Globus pallidus (tissue), 1 donor: Measurements from ENCODE around the gene MUC5AC.
"Not testable (repeated sequence)": the region's sequence is repeated elsewhere in the genome, so short reads cannot be mapped to it uniquely, and the experiment has no call there.

ENCODE experiments used
- DNase-seq: peaks from one replicate; pipeline ENCODE4 v3.0.0-alpha.2; 2015; ENCODE audit warnings: low spot score

The MUC5AC gene

GRCh38 chr11:1207401-1208143 lies 49.8 kb downstream of the MUC5AC start:
- DNase-seq: no peak

DNA sequence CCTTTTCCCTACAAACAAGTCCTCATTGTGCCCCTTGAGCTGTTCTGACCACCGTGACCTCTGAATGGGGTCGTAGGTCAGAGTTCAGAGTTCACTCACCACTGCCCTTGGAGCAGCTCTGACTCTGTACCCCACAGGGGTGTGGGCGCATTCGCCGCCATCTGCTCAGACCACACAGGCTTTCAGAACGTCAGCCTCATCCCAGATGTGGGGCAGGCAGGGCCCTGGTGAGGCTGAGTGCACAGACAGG lies 50.3 kb downstream of the MUC5AC start:
- no peak for DNase-seq

- no peak for DNase-seq
These were observed 50.9 kb downstream of the MUC5AC start for GRCh38 chr11:1208394-1209261.

- no peak for DNase-seq
These were observed 51.8 kb downstream of the MUC5AC start for GRCh38 chr11:1209371-1210057.

- DNase-seq: no peak
These were observed 54.1 kb downstream of the MUC5AC start for GRCh38 chr11:1211838-1212237.

GRCh38 chr11:1215826-1216225 lies 58.1 kb downstream of the MUC5AC start:
- DNase-seq: not testable (repeated sequence)

DNA sequence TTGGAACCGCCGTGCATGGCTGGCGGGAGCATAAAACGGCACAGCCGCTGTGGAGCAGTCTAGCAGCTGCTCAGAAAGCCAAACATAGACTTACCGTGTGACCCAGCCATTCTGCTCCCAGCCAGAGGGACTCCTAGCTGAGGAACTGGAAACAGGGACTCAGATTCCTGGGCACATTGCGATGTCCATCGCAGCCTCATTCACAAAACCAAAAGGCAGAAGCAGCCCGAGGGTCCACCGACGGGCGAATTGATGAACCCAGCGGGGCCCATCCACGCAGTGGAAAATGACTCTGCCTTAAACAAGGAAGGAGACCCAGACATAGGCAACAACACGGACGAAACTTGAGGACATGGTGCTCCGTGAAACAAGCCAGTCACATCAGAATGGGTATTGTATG lies 59.4 kb downstream of the MUC5AC start:
- DNase-seq: no peak

DNA sequence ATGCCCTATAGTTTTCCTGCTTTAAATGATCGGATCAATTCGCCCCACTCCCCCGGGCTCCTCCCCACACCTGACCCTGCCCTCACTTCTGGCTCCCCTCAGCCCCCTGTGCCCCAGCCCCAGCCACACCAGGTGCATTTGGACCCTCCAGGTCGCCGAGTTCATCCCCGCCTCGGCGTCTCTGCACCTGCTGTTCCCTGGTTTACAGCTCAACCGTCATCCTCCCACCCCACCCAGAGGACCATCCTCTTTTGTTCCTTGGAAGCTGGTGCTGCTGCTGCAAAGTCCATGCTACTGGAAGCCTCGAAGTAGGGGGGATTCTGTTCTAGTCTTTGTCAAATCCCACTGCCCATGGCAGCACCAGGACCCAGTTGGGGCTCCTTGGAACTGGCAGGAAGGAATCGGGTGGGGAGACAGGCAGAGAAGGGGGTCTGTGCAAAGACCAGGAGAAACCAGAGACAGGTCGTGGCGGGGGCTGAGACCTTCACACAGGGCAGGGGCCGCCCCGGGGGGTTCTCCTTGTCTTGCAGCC lies 60.6 kb downstream of the MUC5AC start:
- no peak for DNase-seq

GRCh38 chr11:1218788-1219445 lies 61.2 kb downstream of the MUC5AC start:
- no peak for DNase-seq

DNA sequence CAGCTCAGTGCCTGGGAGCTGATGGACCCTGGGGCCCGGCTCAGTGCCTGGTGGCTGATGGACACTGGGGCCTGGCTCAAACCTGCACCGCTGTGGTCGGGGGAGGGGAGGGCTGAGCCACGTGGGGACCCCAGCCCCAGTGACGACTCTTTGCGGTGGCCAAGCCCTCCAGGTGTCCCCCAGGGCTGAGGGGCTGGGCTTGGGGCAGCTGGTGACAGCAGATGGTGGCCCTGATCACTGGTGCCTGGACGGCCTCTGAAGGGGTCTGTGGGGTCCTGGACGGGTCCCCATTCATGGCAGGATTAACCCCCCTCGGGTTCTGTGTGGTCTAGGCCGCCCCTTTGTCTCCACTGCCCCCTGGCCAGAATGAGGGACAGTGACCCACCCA lies 61.7 kb downstream of the MUC5AC start:
- DNase-seq: no peak

GRCh38 chr11:1219834-1220815 lies 62.4 kb downstream of the MUC5AC start:
- DNase-seq: no peak

GRCh38 chr11:1220941-1221721 lies 63.4 kb downstream of the MUC5AC start:
- no peak for DNase-seq

DNA sequence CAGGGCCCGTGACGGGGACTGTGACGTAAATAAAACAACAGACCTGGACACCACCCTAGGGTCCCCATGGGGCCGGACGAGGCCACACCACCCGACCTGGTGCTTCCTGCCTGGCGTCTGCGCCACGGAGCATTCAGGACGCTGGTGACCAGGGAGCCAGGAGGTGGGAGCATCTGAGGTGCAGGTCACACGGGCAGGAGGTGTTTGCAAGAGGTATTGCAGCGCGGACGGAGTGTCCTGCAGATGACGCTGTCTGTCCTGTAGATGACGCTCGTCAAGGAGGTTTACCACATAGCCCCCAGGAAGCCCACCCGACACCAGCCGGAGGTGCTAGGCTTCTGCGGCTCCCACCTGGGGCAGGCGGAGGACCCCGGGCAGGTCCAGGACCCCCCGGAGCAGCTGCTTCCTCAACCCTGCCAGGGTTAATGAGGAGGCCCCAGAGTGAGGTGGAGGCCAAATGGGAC lies 64.1 kb downstream of the MUC5AC start:
- DNase-seq: no peak

- DNase-seq: no peak
These were observed 65.0 kb downstream of the MUC5AC start, which contains the start of gene MUC5B for GRCh38 chr11:1222491-1223345. Gene MUC5B (plus strand): TSS chr11:1223066. CDS start chr11:1223124, 58 bp downstream.

DNA sequence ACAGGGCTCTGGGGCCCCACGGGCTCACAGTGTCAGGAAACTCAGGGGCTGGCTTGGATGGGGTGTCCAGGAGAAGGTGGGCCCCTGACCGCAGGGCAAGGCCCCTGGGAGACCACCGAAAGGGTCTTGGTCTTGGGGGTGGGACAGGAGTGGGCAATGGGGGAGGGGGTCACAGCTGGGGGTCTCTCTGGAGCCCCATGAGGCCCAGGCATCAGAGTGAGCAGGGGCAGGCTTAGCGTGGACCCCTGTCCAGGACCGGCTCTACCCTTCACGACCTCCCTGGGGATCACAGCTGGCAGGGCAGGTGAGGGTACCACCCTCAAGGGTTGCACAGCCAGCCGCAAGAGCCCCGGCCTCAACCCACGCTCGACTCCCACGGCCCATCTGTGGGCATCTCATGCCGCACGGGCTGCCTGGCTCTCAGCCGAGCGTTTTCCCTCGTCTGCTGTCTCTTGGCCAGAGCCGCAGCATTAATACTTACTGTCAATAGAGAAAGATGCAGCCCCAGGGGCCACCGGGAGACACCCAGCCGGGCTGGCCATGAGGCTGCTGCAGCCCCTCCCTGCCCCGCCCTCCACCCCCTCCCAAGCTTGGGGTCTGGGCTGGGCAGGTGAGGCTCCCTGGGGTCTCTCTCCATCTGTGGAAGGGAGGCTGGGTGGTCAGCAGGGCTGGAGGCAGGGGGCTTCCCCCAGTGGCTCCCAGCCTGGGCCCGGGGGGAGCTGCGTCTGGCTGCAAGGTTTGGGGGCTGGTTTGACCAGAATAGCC lies 65.8 kb downstream of the MUC5AC start:
- DNase-seq: no peak

- DNase-seq: no peak
These were observed 66.3 kb downstream of the MUC5AC start for GRCh38 chr11:1224111-1224490.

DNA sequence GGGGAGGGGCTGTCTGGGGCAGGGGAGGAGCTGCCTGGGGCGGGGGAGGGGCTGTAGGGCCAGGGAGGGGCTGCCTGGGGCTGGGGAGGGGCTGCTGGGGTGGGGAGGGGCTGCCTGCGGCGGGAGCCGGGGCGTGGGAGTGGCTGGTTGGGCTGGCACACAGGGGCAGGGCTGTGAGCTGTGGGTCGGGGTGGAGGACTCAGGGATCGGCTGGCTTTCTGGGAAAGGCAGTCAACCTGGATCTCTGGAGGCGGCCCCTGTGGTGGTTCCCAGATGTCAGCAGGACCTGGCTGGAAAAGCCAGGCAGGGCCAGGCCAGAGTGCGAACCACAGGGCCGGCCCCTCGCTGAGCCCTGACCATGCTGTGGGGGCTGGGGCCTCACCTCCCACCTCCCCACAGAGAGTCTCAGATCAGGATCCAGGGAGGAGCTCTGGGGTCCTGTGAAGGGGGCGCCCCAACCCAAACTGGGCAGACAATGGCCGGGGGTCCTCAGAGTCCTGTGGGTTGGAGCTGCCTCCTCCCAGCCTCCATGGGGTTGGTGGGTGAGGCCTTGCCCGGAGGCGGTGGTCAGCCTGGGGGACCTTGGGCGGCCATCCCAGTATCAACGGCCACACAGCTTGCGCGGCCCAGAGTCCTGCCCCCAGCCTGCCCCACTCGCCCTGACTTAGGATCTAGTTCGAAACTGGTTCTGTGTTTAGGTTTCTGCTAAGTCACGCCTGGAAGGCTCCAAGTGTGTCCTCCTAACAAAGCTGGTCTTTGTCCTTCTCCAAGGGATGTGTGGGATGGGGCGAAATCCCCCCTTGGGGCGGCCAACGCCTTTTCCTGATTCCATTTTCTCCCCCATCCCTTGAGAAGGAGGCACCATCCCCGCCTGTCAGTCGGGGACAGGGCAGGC lies 67.0 kb downstream of the MUC5AC start:
- no peak for DNase-seq
